HEK293 (cell line): ENCODE data around the gene FYCO1.

Experiments
- CTCF ChIP-seq: fragments of 450-650 bp; formaldehyde crosslinking; IDR thresholded peaks from 2 replicates; pipeline ENCODE4 v1.5.1; 2016; ENCODE audit warnings: missing biosample characterization, missing genetic modification characterization
- GLIS2 ChIP-seq: fragments of 450-650 bp; formaldehyde crosslinking; IDR thresholded peaks from 2 replicates; pipeline ENCODE4 v1.5.1; 2016; ENCODE audit warnings: missing biosample characterization, missing genetic modification characterization
- SETDB1 ChIP-seq: IDR thresholded peaks from one replicate; pipeline ENCODE4 v1.6.1; 2017; ENCODE audit warnings: mild to moderate bottlenecking, low read length, moderate library complexity, mixed read lengths; ENCODE audit not compliant: insufficient read length
- ZBTB1 ChIP-seq: fragments of 450-650 bp; formaldehyde crosslinking; IDR thresholded peaks from 2 replicates; pipeline ENCODE4 v1.5.1; 2016; ENCODE audit warnings: missing biosample characterization, missing genetic modification characterization
- ZEB2 ChIP-seq: fragments of 450-650 bp; formaldehyde crosslinking; IDR thresholded peaks from 2 replicates; pipeline ENCODE4 v1.5.1; 2016; ENCODE audit warnings: missing biosample characterization, missing genetic modification characterization
- ZNF114 ChIP-seq: fragments of 450-650 bp; formaldehyde crosslinking; IDR thresholded peaks from 2 replicates; pipeline ENCODE4 v1.5.0; 2017; ENCODE audit warnings: missing biosample characterization, missing genetic modification characterization
- ZNF175 ChIP-seq: fragments of 450-650 bp; formaldehyde crosslinking; IDR thresholded peaks from 2 replicates; pipeline ENCODE4 v1.5.1; 2016; ENCODE audit warnings: missing biosample characterization, missing genetic modification characterization
- TF ChIP-seq, protein P1 (sequence below): IDR thresholded peaks from 2 replicates; pipeline ENCODE4 v1.6.1; 2011; ENCODE audit warnings: mild to moderate bottlenecking, low read depth, low read length, borderline replicate concordance
- TF ChIP-seq, protein P2 (sequence below): fragments of 450-650 bp; IDR thresholded peaks from 2 replicates; pipeline ENCODE4 v1.5.1; 2018; ENCODE audit warnings: missing biosample characterization, missing genetic modification characterization
- TF ChIP-seq, protein P3 (sequence below): fragments of 450-650 bp; formaldehyde crosslinking; IDR thresholded peaks from 2 replicates; pipeline ENCODE4 v1.5.1; 2016; ENCODE audit warnings: missing biosample characterization, missing genetic modification characterization

DNA sequence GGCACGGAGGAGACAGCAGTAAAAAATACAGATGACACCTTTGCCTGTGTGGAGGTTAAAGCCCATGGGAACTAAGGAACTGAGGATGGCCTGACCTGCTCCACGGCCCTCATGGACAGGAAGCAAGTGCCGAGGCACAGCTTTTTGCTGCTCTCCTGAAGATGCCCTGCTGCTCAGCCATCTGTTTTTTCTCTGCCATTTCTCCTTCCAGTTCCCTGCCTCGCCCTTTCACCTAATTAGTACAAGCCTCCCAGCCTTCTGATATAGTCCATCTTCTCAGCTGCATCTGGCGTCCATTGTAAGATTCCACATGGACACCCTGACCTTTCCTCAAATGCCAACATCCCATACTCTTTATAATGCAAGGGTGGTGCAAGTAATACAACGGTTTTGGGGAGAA, 64.1 kb downstream of the FYCO1 start:
- no peak for TF ChIP-seq ZEB2 (tag by site-specific recombination)
- no peak for TF ChIP-seq CTCF (tag by site-specific recombination)
- no peak for TF ChIP-seq GLIS2
- TF ChIP-seq, protein P1, sequence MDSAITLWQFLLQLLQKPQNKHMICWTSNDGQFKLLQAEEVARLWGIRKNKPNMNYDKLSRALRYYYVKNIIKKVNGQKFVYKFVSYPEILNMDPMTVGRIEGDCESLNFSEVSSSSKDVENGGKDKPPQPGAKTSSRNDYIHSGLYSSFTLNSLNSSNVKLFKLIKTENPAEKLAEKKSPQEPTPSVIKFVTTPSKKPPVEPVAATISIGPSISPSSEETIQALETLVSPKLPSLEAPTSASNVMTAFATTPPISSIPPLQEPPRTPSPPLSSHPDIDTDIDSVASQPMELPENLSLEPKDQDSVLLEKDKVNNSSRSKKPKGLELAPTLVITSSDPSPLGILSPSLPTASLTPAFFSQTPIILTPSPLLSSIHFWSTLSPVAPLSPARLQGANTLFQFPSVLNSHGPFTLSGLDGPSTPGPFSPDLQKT = no peak
- no peak for TF ChIP-seq ZNF175 (tag by site-specific recombination)
- TF ChIP-seq SETDB1 = no peak
- TF ChIP-seq, protein P2, sequence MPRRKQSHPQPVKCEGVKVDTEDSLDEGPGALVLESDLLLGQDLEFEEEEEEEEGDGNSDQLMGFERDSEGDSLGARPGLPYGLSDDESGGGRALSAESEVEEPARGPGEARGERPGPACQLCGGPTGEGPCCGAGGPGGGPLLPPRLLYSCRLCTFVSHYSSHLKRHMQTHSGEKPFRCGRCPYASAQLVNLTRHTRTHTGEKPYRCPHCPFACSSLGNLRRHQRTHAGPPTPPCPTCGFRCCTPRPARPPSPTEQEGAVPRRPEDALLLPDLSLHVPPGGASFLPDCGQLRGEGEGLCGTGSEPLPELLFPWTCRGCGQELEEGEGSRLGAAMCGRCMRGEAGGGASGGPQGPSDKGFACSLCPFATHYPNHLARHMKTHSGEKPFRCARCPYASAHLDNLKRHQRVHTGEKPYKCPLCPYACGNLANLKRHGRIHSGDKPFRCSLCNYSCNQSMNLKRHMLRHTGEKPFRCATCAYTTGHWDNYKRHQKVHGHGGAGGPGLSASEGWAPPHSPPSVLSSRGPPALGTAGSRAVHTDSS (tag by site-specific recombination) = no peak
- no peak for TF ChIP-seq ZNF114 (tag by site-specific recombination)
- TF ChIP-seq, protein P3, sequence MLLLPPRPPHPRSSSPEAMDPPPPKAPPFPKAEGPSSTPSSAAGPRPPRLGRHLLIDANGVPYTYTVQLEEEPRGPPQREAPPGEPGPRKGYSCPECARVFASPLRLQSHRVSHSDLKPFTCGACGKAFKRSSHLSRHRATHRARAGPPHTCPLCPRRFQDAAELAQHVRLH (tag by site-specific recombination) = no peak
- no peak for TF ChIP-seq ZBTB1 (tag by site-specific recombination)
